Naive B cell (primary cell): ENCODE data around the gene ITGB4. TPM values are rescaled to one million over a fixed set of nuclear protein-coding genes. Genes with fewer than 3 reads are reported as not detected.

ENCODE experiments used
- ATAC-seq, 2 donors: fragments of 150-1000 bp; cut with Tn5 transposase; 2 replicates each; pipeline ENCODE4 v1.10.0; 2021; ENCODE audit warnings: low read depth in 2 of 2, mild to moderate bottlenecking in 2 of 2, moderate library complexity in 2 of 2
- DNase-seq: peaks from one replicate; pipeline ENCODE4 v3.0.0; 2022
- H3K27ac Mint-ChIP-seq, 6 donors: one replicate each; pipeline ENCODE4 v1.8.0; 2020 to 2022; ENCODE audit warnings: mild to moderate bottlenecking in 6 of 6, mixed read lengths in 6 of 6, moderate library complexity in 5 of 6, inconsistent platforms in 2 of 6
- H3K27me3 Mint-ChIP-seq, 3 donors: one replicate each; pipeline ENCODE4 v1.8.0; 2021 to 2022; ENCODE audit warnings: mixed read lengths in 3 of 3, mild to moderate bottlenecking in 1 of 3
- H3K36me3 Mint-ChIP-seq, 2 donors: one replicate each; pipeline ENCODE4 v1.8.0; 2020 to 2022; ENCODE audit warnings: mixed read lengths in 2 of 2, inconsistent platforms in 1 of 2, mild to moderate bottlenecking in 1 of 2
- H3K4me1 Mint-ChIP-seq, 3 donors: one replicate each; pipeline ENCODE4 v1.8.0; 2020 to 2022; ENCODE audit warnings: mixed read lengths in 3 of 3, inconsistent platforms in 1 of 3, mild to moderate bottlenecking in 1 of 3, moderate library complexity in 1 of 3
- H3K4me3 Mint-ChIP-seq, 8 donors: one replicate each; pipeline ENCODE4 v1.8.0; 2020 to 2022; ENCODE audit warnings: mild to moderate bottlenecking in 8 of 8, mixed read lengths in 8 of 8, moderate library complexity in 8 of 8, inconsistent platforms in 2 of 8
- H3K9me3 Mint-ChIP-seq, 7 donors: one replicate each; pipeline ENCODE4 v1.8.0; 2020 to 2022; ENCODE audit warnings: mixed read lengths in 7 of 7, mild to moderate bottlenecking in 5 of 7, inconsistent platforms in 2 of 7, moderate library complexity in 1 of 7
- polyA plus RNA-seq, 6 donors: library from polyadenylated mRNA; unstranded; fragments of 300-500 nt; fragmentation: Illumina TruSeq; gene quantifications; one replicate each; pipeline ENCODE4 v1.2.3, GENCODE V29; 2021; ENCODE audit warnings: low read depth in 6 of 6

ITGB4 gene
- polyA plus RNA-seq, 6 donors from 2014 or later: 0.67 to 1.6 (median 1.1) TPM; not detected in 2

DNA sequence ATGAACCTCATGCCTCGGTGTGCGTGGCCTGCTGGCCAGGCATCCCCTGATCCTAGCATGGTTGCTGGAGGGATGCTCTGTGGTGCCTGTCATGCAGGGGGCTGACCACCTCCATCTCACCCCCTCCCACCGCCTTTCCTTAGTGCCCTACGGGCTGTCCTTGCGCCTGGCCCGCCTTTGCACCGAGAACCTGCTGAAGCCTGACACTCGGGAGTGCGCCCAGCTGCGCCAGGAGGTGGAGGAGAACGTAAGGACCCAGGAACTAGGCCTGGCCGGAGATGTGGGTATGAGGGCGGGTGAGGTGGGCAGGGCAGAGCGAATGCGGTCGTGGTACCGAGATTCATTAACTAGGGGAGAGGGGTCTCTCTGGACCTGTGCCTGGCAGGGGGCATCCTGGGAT, 19.0 kb downstream of the ITGB4 start:
- H3K27ac Mint-ChIP-seq: no peak overlapping the region
- no peaks in the 10 kb centered on the region for H3K9me3 Mint-ChIP-seq
- ATAC-seq: no peak
- peaks cover 0 to 9% (median 8%) of the 10 kb centered on the region in 3 donors for H3K4me1 Mint-ChIP-seq
- H3K36me3 Mint-ChIP-seq: no peaks in the 10 kb centered on the region
- DNase-seq: no peak
- peaks cover 0 to 7% (median 0%) of the 10 kb centered on the region in 3 donors for H3K27me3 Mint-ChIP-seq
- H3K4me3 Mint-ChIP-seq: no peak overlapping the region

DNA sequence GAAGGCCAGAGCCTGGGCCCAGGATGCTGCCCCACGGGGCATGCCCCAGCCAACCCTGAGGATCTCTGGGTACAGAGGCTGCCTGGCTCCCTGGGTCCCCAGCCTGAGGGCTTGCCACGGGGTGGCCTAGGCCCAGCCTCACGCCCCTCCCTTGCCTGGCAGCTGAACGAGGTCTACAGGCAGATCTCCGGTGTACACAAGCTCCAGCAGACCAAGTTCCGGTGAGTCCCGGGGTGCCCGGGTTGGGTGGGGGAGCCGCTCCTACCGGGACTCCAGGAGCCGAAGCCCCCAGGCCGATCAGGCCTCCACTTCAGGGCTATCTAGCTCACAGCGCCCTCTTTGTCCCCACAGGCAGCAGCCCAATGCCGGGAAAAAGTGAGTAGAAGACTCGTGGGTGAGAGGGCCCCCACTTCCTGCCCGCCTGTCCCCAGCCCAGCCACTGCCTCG, 19.4 kb downstream of the ITGB4 start:
- H3K36me3 Mint-ChIP-seq: no peaks in the 10 kb centered on the region

GRCh38 chr17:75742337-75742736, 21.1 kb downstream of the ITGB4 start:
- H3K27me3 Mint-ChIP-seq: peaks cover 0 to 7% (median 0%) of the 10 kb centered on the region in 3 donors
- H3K4me1 Mint-ChIP-seq: peaks cover 0 to 9% (median 8%) of the 10 kb centered on the region in 3 donors
- no peaks in the 10 kb centered on the region for H3K9me3 Mint-ChIP-seq
- no peak overlapping the region for H3K27ac Mint-ChIP-seq
- H3K36me3 Mint-ChIP-seq: no peaks in the 10 kb centered on the region
- DNase-seq (no peak), ATAC-seq (no peak)
- H3K4me3 Mint-ChIP-seq: no peak overlapping the region

More for the DNA sequence above, 19.4 kb downstream of the ITGB4 start:
- ATAC-seq (no peak), DNase-seq (no peak)
- H3K4me1 Mint-ChIP-seq: peaks cover 0 to 9% (median 8%) of the 10 kb centered on the region in 3 donors
- H3K27ac Mint-ChIP-seq: no peak overlapping the region
- peaks cover 0 to 7% (median 0%) of the 10 kb centered on the region in 3 donors for H3K27me3 Mint-ChIP-seq
- H3K4me3 Mint-ChIP-seq: no peak overlapping the region
- H3K9me3 Mint-ChIP-seq: no peaks in the 10 kb centered on the region

DNA sequence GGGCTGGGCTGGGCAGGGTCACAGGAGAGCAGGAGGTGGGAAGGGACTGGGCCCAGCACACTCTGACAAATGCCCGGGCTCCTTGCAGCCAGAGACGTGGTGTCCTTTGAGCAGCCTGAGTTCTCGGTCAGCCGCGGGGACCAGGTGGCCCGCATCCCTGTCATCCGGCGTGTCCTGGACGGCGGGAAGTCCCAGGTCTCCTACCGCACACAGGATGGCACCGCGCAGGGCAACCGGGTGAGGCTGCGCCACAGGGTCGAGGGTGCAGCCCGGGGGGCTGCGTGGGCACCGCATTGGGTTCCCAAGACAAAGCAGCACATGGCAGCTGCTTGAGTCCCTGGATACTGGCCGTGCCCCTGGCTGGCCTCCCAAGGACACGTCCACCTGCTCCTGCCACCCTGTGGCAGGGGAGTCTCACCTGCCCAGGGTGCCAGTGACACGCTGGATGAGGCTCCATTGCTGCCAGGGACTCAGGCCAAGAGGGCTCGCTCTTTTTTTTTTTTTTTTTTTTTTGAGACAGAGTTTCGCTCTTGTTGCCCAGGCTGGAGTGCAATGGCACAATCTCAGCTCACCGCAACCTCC, 22.5 kb downstream of the ITGB4 start:
- Mint-ChIP-seq H3K27me3 (peaks cover 0 to 4% (median 0%) of the 10 kb centered on the region in 3 donors), H3K36me3 (no peaks in the 10 kb centered on the region), H3K9me3 (no peaks in the 10 kb centered on the region), H3K4me1 (peaks cover 5 to 7% (median 6%) of the 10 kb centered on the region in 3 donors), H3K27ac (no peak overlapping the region), H3K4me3 (no peak overlapping the region)
- ATAC-seq (no peak), DNase-seq (no peak)

DNA sequence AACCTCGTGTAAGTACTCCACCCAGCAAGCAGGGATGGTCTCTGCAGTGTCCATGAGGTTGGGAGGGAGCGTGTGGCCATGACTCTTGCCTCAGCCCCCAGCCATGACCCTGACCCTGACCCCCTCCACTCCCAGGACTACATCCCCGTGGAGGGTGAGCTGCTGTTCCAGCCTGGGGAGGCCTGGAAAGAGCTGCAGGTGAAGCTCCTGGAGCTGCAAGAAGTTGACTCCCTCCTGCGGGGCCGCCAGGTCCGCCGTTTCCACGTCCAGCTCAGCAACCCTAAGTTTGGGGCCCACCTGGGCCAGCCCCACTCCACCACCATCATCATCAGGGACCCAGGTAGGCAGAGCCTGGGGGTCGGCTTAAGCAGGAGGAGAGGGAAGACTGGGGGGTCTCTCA, 27.4 kb downstream of the ITGB4 start:
- Mint-ChIP-seq H3K4me3 (no peak overlapping the region), H3K36me3 (no peaks in the 10 kb centered on the region), H3K4me1 (peaks cover 10 to 21% (median 15%) of the 10 kb centered on the region in 3 donors), H3K27ac (no peak overlapping the region), H3K9me3 (no peaks in the 10 kb centered on the region), H3K27me3 (peaks cover 0 to 4% (median 0%) of the 10 kb centered on the region in 3 donors)
- ATAC-seq (no peak), DNase-seq (no peak)

DNA sequence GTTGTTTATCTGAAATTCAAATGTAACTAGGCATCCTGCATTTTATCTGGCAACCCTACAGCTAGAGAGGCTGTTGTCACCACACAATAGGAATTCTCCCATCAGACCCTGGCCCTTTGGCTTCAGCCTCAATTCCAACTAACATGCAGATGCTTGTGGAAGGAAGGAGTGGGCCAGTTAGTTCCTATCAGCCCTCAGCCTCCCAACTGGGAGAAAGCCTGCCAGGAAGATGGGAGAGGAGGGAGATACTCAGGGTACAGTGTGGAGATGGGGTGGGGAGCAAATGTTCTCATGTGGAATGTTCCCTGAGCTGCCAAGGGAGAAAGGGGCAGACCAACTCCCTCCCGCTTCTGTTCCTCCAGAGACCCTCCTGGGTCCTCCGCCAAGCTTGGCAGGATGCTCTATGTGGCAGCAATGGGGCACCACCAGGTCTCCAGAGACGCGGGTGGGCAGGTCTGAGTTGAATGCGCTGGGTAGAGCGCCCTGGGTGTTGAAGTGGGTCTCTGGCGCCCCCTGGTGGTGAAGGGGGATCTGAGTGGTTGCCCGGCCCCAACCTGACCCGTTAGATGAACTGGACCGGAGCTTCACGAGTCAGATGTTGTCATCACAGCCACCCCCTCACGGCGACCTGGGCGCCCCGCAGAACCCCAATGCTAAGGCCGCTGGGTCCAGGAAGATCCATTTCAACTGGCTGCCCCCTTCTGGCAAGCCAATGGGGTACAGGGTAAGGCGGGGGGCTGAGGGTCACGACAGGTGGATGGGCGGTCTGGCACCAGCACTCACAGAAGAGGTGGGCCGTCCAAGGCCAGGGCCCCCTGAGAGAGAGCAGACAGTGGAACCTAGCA, 28.5 kb downstream of the ITGB4 start:
- peak overlapping the region in 5 of 6 donors; percentile 8 to 90 (median 52) for H3K27ac Mint-ChIP-seq
- peak; percentile 78 to 80 for ATAC-seq

GRCh38 chr17:75750661-75751423, 29.6 kb downstream of the ITGB4 start:
- H3K4me1 Mint-ChIP-seq: peaks cover 17 to 28% (median 23%) of the 10 kb centered on the region in 3 donors
- DNase-seq (no peak), ATAC-seq (no peak)
- no peaks in the 10 kb centered on the region for H3K9me3 Mint-ChIP-seq
- no peaks in the 10 kb centered on the region for H3K36me3 Mint-ChIP-seq
- H3K4me3 Mint-ChIP-seq: peak overlapping the region in 3 of 8 donors; percentile 13 to 42 (median 26)
- peaks cover 0 to 4% (median 0%) of the 10 kb centered on the region in 3 donors for H3K27me3 Mint-ChIP-seq
- no peak overlapping the region for H3K27ac Mint-ChIP-seq

More for the DNA sequence above, 28.5 kb downstream of the ITGB4 start:
- peak overlapping the region in 3 of 8 donors; percentile 9 to 44 (median 25) for H3K4me3 Mint-ChIP-seq
- H3K27me3 Mint-ChIP-seq: peaks cover 0 to 4% (median 0%) of the 10 kb centered on the region in 3 donors
- no peaks in the 10 kb centered on the region for H3K36me3 Mint-ChIP-seq
- no peaks in the 10 kb centered on the region for H3K9me3 Mint-ChIP-seq
- peaks cover 14 to 24% (median 19%) of the 10 kb centered on the region in 3 donors for H3K4me1 Mint-ChIP-seq
- DNase-seq: peak; percentile 87

GRCh38 chr17:75751676-75752404, 30.6 kb downstream of the ITGB4 start:
- H3K4me3 Mint-ChIP-seq: peak overlapping the region in 3 of 8 donors; percentile 47 to 61 (median 56)

GRCh38 chr17:75752405-75752709, 31.1 kb downstream of the ITGB4 start:
- no peaks in the 10 kb centered on the region for H3K9me3 Mint-ChIP-seq
- H3K27me3 Mint-ChIP-seq: peaks cover 0 to 4% (median 0%) of the 10 kb centered on the region in 3 donors
- peak overlapping the region in 1 of 6 donors; percentile 90 for H3K27ac Mint-ChIP-seq
- peaks cover 17 to 28% (median 23%) of the 10 kb centered on the region in 3 donors for H3K4me1 Mint-ChIP-seq
- no peak for DNase-seq
- peak overlapping the region in 4 of 8 donors; percentile 24 to 61 (median 47) for H3K4me3 Mint-ChIP-seq
- no peak for ATAC-seq
- no peaks in the 10 kb centered on the region for H3K36me3 Mint-ChIP-seq

More at GRCh38 chr17:75751676-75752404, 30.6 kb downstream of the ITGB4 start:
- H3K36me3 Mint-ChIP-seq: no peaks in the 10 kb centered on the region
- ATAC-seq (no peak), DNase-seq (no peak)
- no peaks in the 10 kb centered on the region for H3K9me3 Mint-ChIP-seq
- H3K27me3 Mint-ChIP-seq: peaks cover 0 to 4% (median 0%) of the 10 kb centered on the region in 3 donors
- H3K27ac Mint-ChIP-seq: no peak overlapping the region
- H3K4me1 Mint-ChIP-seq: peaks cover 17 to 28% (median 23%) of the 10 kb centered on the region in 3 donors

- Mint-ChIP-seq H3K36me3 (no peaks in the 10 kb centered on the region), H3K27me3 (no peaks in the 10 kb centered on the region), H3K4me1 (peaks cover 12 to 23% (median 18%) of the 10 kb centered on the region in 3 donors), H3K4me3 (peak overlapping the region; percentile 51 to 84 (median 68)), H3K9me3 (no peaks in the 10 kb centered on the region), H3K27ac (no peak overlapping the region)
- DNase-seq (no peak), ATAC-seq (no peak)
Measured at GRCh38 chr17:75752802-75753513, 31.7 kb downstream of the ITGB4 start.

- H3K27me3 Mint-ChIP-seq: no peaks in the 10 kb centered on the region
- DNase-seq (peak; percentile 77), ATAC-seq (peak; percentile 80 to 82)
- peak overlapping the region; percentile 51 to 84 (median 68) for H3K4me3 Mint-ChIP-seq
- H3K9me3 Mint-ChIP-seq: no peaks in the 10 kb centered on the region
- H3K36me3 Mint-ChIP-seq: no peaks in the 10 kb centered on the region
- no peak overlapping the region for H3K27ac Mint-ChIP-seq
- H3K4me1 Mint-ChIP-seq: peaks cover 12 to 21% (median 16%) of the 10 kb centered on the region in 3 donors
Measured at GRCh38 chr17:75753514-75754377, 32.5 kb downstream of the ITGB4 start.
